GM12875 (cell line): ENCODE results near the gene KCTD1.

Experiments
- H3K4me3 ChIP-seq: one replicate; pipeline ENCODE4 v1.5.1; 2011; ENCODE audit warnings: low read depth, low read length, control low read depth
- CTCF ChIP-seq: IDR thresholded peaks from 2 replicates; pipeline ENCODE4 v1.5.1; 2011; ENCODE audit warnings: low read depth, mild to moderate bottlenecking, control low read depth, inconsistent platforms, low read length, moderate library complexity, borderline replicate concordance; ENCODE audit not compliant: insufficient read depth

KCTD1 gene

DNA sequence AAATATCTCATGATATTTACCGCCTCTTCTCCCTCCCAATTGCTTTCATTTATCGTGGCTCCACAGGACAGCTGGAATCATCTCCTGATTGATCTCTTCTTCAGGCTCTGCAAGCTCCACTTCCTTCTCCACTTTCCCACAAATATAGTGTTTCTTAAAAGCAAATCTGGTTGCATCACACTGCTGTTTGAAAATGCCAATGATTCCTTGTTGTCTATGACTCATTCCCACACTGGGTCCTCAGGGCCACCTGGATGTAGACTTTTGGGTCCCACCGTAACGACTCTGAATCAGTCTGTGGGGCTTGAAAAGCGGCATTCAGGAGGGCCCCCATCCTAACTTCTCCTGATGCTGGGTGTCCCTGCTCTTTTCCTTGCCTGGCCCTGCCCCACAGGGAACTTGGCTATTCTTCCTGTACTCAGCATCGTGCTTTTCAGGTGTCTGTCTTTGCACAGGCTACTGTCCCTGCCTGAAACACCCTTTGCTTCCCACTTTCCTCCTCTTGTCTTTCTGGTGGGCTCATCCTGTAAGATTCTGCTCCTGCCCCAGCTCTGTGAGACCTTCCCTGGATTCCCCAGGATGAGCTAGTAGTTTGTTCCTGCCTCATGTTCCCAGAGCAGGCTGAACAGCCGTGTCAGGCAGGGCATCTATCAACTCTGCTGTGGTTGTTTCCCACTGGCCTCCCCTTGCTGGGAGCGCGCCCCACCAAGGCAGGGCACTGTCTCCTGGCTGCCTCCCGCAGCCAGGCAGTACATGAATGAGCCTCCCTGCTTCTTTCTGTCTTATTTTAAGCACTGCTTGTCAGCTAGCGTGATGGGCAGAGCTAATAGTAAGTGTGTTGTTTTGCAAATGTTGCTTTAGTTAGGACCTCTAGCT lies 111.9 kb downstream of the KCTD1 start:
- no peak for TF ChIP-seq CTCF

GRCh38 chr18:26435415-26436095 lies 112.8 kb downstream of the KCTD1 start:
- H3K4me3 ChIP-seq, result no peak overlapping the region
- TF ChIP-seq CTCF, result no peak

More for the DNA sequence above, 111.9 kb downstream of the KCTD1 start:
- no peak overlapping the region for H3K4me3 ChIP-seq

GRCh38 chr18:26434887-26435286 lies 113.5 kb downstream of the KCTD1 start:
- TF ChIP-seq CTCF, result no peak

GRCh38 chr18:26432651-26433424 lies 115.5 kb downstream of the KCTD1 start:
- no peak overlapping the region for H3K4me3 ChIP-seq
- no peak for TF ChIP-seq CTCF

More at GRCh38 chr18:26434887-26435286, 113.5 kb downstream of the KCTD1 start:
- H3K4me3 ChIP-seq, result no peak overlapping the region

- TF ChIP-seq CTCF, result no peak
- H3K4me3 ChIP-seq, result no peak overlapping the region
Observed at GRCh38 chr18:26429535-26430226, 118.7 kb downstream of the KCTD1 start.

- TF ChIP-seq CTCF, result no peak
Observed at GRCh38 chr18:26425148-26425531, 123.2 kb downstream of the KCTD1 start.

More at GRCh38 chr18:26425148-26425531, 123.2 kb downstream of the KCTD1 start:
- no peak overlapping the region for H3K4me3 ChIP-seq
